Measurements from ENCODE around the gene YTHDC1. TPM values are rescaled to one million over a fixed set of nuclear protein-coding genes. Genes with fewer than 3 reads are reported as not detected.

YTHDC1 gene
- total and polyA plus RNA-seq, 2 of the 13 experiments (the other 11 are each of a cell fraction or from before 2014, with no cell fraction given): 37.3 to 56.8 TPM

GRCh38 chr4:68349649-68350360, at the start of gene YTHDC1 (continued):
- TF ChIP-seq NBN (conservative IDR thresholded peaks at IDR 0.05) (no peak), ZNF24 (IDR thresholded peaks at IDR 0.05) (no peak), MEIS2 (CRISPR knock-in tag; IDR thresholded peaks at IDR 0.05) (no peak; the same call in 1 of the 2 replicates), ZBTB3 (CRISPR knock-in tag; IDR thresholded peaks at IDR 0.05; ENCODE audit: borderline replicate concordance, low read depth) (peak; percentile 74; the same call in 1 of the 2 replicates), POLR2G (IDR thresholded peaks at IDR 0.05; ENCODE audit: low read depth, low read length) (peak; percentile 91), ISX (CRISPR knock-in tag; conservative IDR thresholded peaks at IDR 0.05) (no peak), SYNCRIP (IDR thresholded peaks at IDR 0.05; ENCODE audit: insufficient read depth, low read depth, low read length) (no peak), SNRNP70 (IDR thresholded peaks at IDR 0.05; ENCODE audit: low read depth, low read length) (no peak), THAP8 (CRISPR knock-in tag; IDR thresholded peaks at IDR 0.05; ENCODE audit: borderline replicate concordance) (no peak), IKZF4 (CRISPR knock-in tag; IDR thresholded peaks at IDR 0.05; ENCODE audit: borderline replicate concordance, low read depth, not compliant biosample characterization) (peak; percentile 58), ZNF629 (CRISPR knock-in tag; conservative IDR thresholded peaks at IDR 0.05) (no peak), ZNF850 (CRISPR knock-in tag; conservative IDR thresholded peaks at IDR 0.05) (no peak), RAD51 (IDR thresholded peaks at IDR 0.05; ENCODE audit: borderline replicate concordance) (no peak), HINFP (CRISPR knock-in tag; IDR thresholded peaks at IDR 0.05; ENCODE audit: low read depth) (peak; percentile 86; the same call in 1 of the 2 replicates), PRDM10 (CRISPR knock-in tag; IDR thresholded peaks at IDR 0.05; ENCODE audit: low read depth) (no peak), ZNF333 (CRISPR knock-in tag; IDR thresholded peaks at IDR 0.05; ENCODE audit: borderline replicate concordance) (no peak), ETV5 (CRISPR knock-in tag; IDR thresholded peaks at IDR 0.05; ENCODE audit: borderline replicate concordance) (peak; percentile 68), ZNF879 (CRISPR knock-in tag; IDR thresholded peaks at IDR 0.05) (peak; percentile 68), RCOR2 (CRISPR knock-in tag; IDR thresholded peaks at IDR 0.05) (no peak), ZBTB39 (CRISPR knock-in tag; IDR thresholded peaks at IDR 0.05) (no peak), JUN (CRISPR knock-in tag; IDR thresholded peaks at IDR 0.05) (peak; percentile 95)
